GM12801 (cell line): ENCODE results near the gene ZNF516.

Source experiments
- TF ChIP-seq, protein P1 (sequence below): IDR thresholded peaks from one replicate; pipeline ENCODE4 v1.5.1; 2011; ENCODE audit warnings: control low read depth; ENCODE audit not compliant: insufficient read length; ENCODE audit errors: extremely low read depth

The ZNF516 gene

DNA sequence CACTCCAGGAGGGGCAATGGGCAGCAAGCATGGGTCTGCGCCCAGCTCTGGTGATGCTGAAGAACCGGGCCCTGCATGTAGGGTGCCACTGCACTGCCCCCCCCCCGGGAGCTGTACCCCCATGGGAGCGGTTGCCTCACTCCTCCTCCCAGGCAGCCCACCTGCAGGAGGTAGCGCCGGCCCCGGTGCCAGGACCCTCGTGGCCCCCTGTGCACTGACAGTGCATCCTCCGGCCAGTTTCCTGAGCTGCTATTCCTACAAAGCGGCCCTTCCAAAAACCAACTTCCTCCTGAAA is 109.4 kb downstream of the ZNF516 start:
- TF ChIP-seq, protein P1, sequence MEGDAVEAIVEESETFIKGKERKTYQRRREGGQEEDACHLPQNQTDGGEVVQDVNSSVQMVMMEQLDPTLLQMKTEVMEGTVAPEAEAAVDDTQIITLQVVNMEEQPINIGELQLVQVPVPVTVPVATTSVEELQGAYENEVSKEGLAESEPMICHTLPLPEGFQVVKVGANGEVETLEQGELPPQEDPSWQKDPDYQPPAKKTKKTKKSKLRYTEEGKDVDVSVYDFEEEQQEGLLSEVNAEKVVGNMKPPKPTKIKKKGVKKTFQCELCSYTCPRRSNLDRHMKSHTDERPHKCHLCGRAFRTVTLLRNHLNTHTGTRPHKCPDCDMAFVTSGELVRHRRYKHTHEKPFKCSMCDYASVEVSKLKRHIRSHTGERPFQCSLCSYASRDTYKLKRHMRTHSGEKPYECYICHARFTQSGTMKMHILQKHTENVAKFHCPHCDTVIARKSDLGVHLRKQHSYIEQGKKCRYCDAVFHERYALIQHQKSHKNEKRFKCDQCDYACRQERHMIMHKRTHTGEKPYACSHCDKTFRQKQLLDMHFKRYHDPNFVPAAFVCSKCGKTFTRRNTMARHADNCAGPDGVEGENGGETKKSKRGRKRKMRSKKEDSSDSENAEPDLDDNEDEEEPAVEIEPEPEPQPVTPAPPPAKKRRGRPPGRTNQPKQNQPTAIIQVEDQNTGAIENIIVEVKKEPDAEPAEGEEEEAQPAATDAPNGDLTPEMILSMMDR = no peak

DNA sequence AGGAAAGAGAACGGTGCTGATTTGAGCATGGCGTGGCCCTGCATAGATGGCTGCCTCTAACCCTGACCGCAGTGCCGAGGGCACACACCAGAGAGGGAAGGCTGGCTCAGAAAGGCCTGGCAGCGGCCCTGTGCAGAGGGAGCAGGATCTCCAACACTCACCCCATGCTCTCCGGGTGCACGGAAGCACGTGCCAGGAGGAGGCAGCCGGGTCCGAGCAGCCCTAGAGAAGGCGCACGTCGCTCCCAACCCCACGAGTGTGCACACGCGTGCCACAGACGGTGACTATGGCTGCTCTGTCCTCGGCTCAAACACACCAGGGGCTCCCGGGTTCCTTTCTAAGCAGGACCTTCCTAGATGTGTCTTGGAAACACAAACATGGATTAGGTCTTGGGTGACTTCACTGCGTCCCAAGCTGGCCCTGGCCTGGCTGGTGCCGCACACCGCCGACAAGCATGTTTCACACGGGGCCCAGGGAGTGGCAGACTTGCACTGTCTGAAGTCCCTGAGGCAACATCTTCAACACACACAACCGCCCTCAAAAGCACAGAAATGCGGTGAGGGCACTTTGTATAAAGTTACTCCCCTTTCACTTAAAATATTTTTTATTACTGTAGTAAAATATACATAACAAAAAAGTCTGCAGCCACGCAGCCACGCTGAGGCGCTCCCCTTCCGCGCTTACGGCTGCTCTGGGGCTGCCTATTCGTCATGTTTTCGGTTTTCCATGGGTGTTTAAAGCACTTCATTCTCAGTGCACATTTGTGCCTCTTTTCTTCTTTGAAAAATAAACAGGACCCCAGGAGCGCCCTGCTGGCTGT is 110.0 kb downstream of the ZNF516 start:
- TF ChIP-seq, protein P1 = no peak

DNA sequence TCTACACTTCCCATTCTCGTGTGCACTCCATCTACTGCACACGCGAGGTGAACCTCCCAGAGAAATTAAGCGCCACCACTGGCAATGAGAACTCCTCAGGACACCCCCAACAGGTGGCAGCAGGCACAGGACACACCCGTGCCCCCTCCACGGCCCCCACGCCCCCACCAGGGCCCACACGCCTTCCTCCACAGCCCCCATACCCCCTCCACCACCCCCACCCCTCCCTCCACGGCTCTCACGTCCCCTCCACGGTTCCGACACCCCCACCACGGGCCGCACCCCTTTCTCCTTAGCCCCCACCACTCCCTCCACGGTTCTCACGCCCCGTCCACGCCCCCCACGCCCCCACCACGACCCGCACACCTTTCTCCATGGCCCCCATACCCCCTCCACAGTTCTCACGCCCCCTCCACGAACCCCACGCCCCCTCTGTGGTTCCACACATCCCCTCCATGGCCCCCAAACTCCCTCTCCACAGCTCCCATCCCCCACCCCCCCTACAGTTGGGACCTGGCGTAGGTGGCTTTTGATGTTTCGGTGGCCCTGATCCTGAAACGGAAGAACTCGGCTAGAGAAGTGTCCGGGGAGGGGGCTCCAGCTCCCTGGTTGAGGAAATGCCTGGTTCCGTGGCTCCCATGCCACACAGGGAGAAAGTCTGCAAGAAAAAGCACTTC is 110.8 kb downstream of the ZNF516 start:
- TF ChIP-seq, protein P1 = no peak

DNA sequence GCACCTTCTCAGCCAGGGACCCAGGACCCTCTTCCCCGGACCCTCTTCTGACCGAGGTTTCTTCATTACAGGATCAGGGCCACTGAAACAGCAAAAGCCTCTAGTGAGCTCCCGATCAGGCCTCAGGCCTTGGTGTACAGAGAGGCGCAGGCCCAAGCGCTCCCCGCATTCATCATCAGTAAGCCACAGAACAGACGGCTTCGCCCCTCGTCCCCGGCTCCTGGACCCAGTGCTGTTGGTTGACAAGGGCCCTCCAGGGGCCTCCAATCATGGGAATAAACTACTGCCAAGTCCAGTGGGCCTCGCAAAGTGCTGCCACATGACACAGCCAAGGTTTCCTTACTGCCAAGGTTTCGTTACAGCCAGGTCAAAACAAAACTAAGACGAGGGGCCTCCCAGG is 111.4 kb downstream of the ZNF516 start:
- TF ChIP-seq, protein P1 = no peak

DNA sequence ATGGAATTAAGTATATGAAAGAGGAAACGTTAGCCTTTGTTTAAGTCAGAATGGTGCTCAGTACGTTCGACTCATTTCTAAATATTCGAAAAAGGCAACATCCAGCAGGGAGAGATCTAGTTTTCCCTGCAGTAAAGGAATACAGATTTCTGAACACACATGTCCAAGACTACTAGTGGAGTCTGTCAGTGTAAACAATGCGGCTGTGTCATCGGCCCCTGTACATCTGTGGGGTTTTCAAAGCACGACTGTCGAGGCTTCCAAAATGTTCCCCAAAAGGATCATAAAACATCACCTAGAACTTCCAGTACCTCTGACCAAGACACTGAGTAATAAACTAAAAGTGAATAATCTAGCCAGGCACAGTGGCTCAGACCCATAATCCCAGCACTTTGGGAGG is 112.8 kb downstream of the ZNF516 start:
- TF ChIP-seq, protein P1 = no peak

DNA sequence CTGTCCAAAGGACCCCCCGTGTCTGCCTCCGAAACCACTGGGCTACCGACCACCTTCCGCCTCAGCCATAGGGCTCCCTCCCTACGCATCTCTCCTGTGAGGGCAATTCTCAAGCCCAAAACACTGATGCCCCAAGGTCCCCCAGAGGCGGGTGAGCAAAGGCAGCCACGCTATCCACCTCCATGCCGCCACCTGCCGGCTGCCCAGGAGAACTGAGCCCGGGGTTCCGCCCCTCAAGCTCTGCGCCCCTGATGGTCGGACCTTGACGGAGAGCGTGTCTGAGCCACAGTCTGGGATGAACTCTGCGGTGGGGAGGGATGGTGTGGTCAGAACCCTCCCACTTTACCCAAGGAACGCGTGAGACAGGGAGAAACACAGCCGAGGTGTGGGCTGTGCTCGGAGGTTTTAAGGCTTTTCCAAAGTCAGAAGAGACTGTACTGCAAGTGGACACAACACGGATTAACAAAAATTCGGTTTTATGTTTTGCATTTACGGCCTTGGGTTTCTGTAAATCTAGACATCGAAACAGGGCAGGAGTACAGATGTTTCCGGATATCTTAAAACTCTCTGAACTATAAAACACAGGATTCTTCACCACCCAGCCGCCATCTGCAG is 114.1 kb downstream of the ZNF516 start:
- TF ChIP-seq, protein P1 = no peak

DNA sequence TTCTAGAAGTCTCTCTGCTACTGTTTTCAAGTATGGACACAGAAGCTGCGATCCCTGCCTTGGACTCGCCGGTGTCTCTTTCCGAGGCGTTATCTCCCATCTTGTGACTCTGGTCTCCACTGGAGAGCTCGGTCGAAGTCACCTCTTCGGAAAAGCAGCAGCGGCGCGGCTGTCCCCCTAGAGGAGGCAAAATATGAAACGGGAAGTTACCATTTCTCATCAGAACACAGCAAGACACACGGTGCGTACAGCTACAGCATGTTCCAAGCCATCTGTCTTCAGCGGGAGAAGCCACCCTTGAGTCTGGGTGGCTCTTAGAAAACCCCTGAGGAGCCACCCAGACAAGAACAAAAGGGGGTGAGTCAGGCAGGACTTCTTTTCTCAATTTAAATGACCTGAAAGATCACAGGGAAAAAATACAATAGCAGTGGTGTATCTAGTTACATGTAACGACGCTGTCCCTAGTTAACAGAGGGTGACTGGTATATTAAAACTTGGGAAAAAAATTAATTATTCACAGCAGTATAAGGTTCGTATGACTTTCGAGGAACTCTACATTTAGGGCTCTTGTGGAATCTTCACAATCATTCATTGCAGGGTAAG is 114.8 kb downstream of the ZNF516 start:
- TF ChIP-seq, protein P1 = no peak
